Measurements from ENCODE around the gene VSX2.

VSX2 gene

GRCh38 chr14:74302634-74303569 is 63.7 kb downstream of the VSX2 start, which contains the start of gene ABCD4:
ABCD4 (minus strand) TSS chr14:74302934; CDS start chr14:74302912, 22 bp downstream.
- no peak for DNase-seq

GRCh38 chr14:74308695-74309094 is 69.4 kb downstream of the VSX2 start:
- DNase-seq = no peak

DNA sequence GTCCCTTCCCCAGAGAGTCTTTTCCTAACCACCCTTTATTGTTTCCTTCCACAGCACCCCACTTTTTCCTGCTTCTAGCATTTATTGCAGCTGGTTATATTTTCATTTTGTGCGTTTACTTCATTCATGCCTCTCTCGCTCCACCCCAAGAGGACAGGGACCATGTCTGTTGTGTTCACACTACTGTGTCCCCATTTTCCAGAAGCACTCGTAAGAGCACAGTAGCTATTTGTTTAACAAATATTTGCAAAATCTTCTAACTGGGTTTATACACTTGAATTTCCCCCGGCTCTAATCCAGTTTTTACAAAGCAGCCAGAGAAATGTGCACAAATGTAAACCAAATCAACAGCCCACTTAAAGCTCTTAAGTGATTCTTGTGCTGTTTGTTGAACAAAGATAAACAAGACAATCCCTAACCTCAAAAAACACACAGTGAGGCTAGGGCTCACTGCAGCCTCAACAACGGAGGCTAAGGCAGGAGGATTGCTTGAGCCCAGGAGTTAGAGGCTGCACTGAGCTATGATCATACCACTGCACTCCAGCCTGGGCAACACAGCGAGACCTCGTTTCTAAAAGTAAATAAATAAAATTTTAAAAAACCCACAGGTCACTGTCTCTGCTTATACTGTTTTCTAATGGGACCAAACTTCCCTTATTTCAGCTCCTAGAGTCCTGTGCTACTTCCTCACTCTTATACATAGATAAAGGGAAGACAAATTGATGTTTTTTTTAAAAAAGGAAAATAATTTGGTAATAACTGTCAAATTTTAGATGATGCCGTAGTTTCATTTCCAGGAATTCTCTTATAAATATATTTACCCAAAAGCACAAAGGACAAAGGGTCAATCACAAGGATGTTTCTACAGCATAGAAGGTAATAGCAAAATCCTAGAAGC is 70.1 kb downstream of the VSX2 start:
- no peak for DNase-seq

GRCh38 chr14:74312161-74312560 is 72.9 kb downstream of the VSX2 start:
- no peak for DNase-seq

Measured in cortex of kidney (tissue), 1 donor.